K562 (cell line): ENCODE results near the gene MAZ. TPM values are rescaled to one million over a fixed set of nuclear protein-coding genes. Genes with fewer than 3 reads are reported as not detected.

Experiments
- BCLAF1 ChIP-seq, 2 experiments: fragments of 450-650 bp in 1 of 2; IDR thresholded peaks; 2 replicates each; pipeline ENCODE4 v1.6.1; 2011 to 2017; ENCODE audit warnings: low read depth in 2 of 2, antibody characterized with exemption in 1 of 2, borderline replicate concordance in 1 of 2, low read length in 1 of 2, mild to moderate bottlenecking in 1 of 2, mixed read lengths in 1 of 2; ENCODE audit not compliant: control insufficient read depth in 1 of 2
- CBX3 ChIP-seq, 2 experiments: IDR thresholded peaks; 1 replicate in 1 of 2; 2 replicates in 1 of 2; pipeline ENCODE4 v1.6.1; 2012; ENCODE audit warnings: inconsistent platforms in 2 of 2, low read length in 2 of 2, borderline replicate concordance in 1 of 2, control low read depth in 1 of 2
- CCNT2 ChIP-seq: IDR thresholded peaks from 2 replicates; pipeline ENCODE4 v1.6.1; 2011; ENCODE audit warnings: borderline replicate concordance, low read depth, mild to moderate bottlenecking, moderate library complexity, mixed read lengths, low read length; ENCODE audit not compliant: insufficient read length; ENCODE audit errors: extremely low read depth
- DACH1 ChIP-seq: fragments of 450-650 bp; IDR thresholded peaks from 2 replicates; pipeline ENCODE4 v1.6.1; 2018; ENCODE audit not compliant: partially characterized antibody
- ELF1 ChIP-seq: fragments of 200-800 bp; sonication (Bioruptor generic); IDR thresholded peaks from 2 replicates; pipeline ENCODE4 v1.6.1; 2016; ENCODE audit warnings: missing genetic modification characterization, missing compliant biosample characterization
- FOXK1 ChIP-seq: sonication (generic); formaldehyde crosslinking; IDR thresholded peaks from 2 replicates; pipeline ENCODE4 v1.8.0; 2022; ENCODE audit warnings: missing genetic modification reagents, mild to moderate bottlenecking, borderline replicate concordance
- GATAD2B ChIP-seq: fragments of 450-650 bp; IDR thresholded peaks from 2 replicates; pipeline ENCODE4 v1.6.1; 2017; ENCODE audit warnings: mild to moderate bottlenecking, borderline replicate concordance
- HMG20B ChIP-seq: fragments of 250-450 bp; sonication (Bioruptor Pico); IDR thresholded peaks from 2 replicates; pipeline ENCODE4 v1.5.0; 2021; ENCODE audit warnings: mild to moderate bottlenecking
- HMGXB4 ChIP-seq: sonication (generic); formaldehyde crosslinking; IDR thresholded peaks from 2 replicates; pipeline ENCODE4 v1.8.1; 2023; ENCODE audit warnings: mild to moderate bottlenecking, missing genetic modification reagents
- MAX ChIP-seq: sonication (generic); formaldehyde crosslinking; IDR thresholded peaks from 2 replicates; pipeline ENCODE4 v1.9.0; 2022; ENCODE audit warnings: mild to moderate bottlenecking, missing genetic modification reagents
- NR3C1 ChIP-seq: sonication (generic); formaldehyde crosslinking; IDR thresholded peaks from 2 replicates; pipeline ENCODE4 v1.8.1; 2022; ENCODE audit warnings: missing genetic modification reagents
- RBFOX2 ChIP-seq: fragments of 200-400 bp; formaldehyde crosslinking; IDR thresholded peaks from 2 replicates; pipeline ENCODE4 v1.6.1; 2017; ENCODE audit warnings: low read depth, mild to moderate bottlenecking, low read length, moderate library complexity
- SIN3A ChIP-seq, 2 experiments: fragments of 150-350 bp in 1 of 2; IDR thresholded peaks; 2 replicates each; pipeline ENCODE4 v1.6.1; 2011 to 2016; ENCODE audit warnings: borderline replicate concordance in 2 of 2, low read depth in 2 of 2, low read length in 2 of 2, mild to moderate bottlenecking in 2 of 2, moderate library complexity in 2 of 2; ENCODE audit not compliant: control insufficient read depth in 1 of 2
- SMAD3 ChIP-seq: fragments of 450-650 bp; formaldehyde crosslinking; conservative IDR thresholded peaks from 2 replicates; pipeline ENCODE4 v1.4.0; 2020; ENCODE audit warnings: mild to moderate bottlenecking
- THAP7 ChIP-seq: fragments of 250-450 bp; sonication (Bioruptor Pico); IDR thresholded peaks from 2 replicates; pipeline ENCODE4 v1.5.0; 2021
- ZBTB12 ChIP-seq: fragments of 250-450 bp; sonication (Bioruptor Pico); IDR thresholded peaks from 2 replicates; pipeline ENCODE4 v1.4.0; 2020
- ZKSCAN1 ChIP-seq: fragments of 150-350 bp; IDR thresholded peaks from 2 replicates; pipeline ENCODE4 v1.6.1; 2016; ENCODE audit warnings: low read depth, low read length
- ZSCAN29 ChIP-seq: fragments of 450-650 bp; IDR thresholded peaks from 2 replicates; pipeline ENCODE4 v1.6.1; 2017
- ZZZ3 ChIP-seq: fragments of 450-650 bp; IDR thresholded peaks from 2 replicates; pipeline ENCODE4 v1.6.1; 2016; ENCODE audit warnings: antibody characterized with exemption, mild to moderate bottlenecking, moderate library complexity
- polyA plus RNA-seq, 8 experiments: library from polyadenylated mRNA; depleted of rRNA in 4 of 8; stranded (reverse) in 5 of 8; unstranded in 3 of 8; fragments of >200 nt; fragmentation: Nextera tagmentation in 2 of 8; fragmentation: Illumina TruSeq in 1 of 8; extraction: Ambion mirVana in 2 of 8; extraction: Trizol in 1 of 8; gene quantifications; 2 replicates each; pipeline versions ENCODE4 v1.2.1 to v1.2.3, GENCODE V29; 2011 to 2014; ENCODE audit warnings: inconsistent platforms in 1 of 8, missing spikeins in 1 of 8
- total RNA-seq, 7 experiments: library from RNA; depleted of rRNA in 6 of 7; stranded (reverse); fragments of >200 nt in 6 of 7; fragmentation: Illumina TruSeq in 2 of 7; extraction: Trizol in 2 of 7; gene quantifications; 2 replicates each; pipeline versions ENCODE4 v1.2.1 to v1.2.3, GENCODE V29; 2011 to 2021; ENCODE audit warnings: low replicate concordance in 1 of 7

MAZ gene
- total and polyA plus RNA-seq, 9 of the 15 experiments (the other 6 are each of a cell fraction or from before 2014, with no cell fraction given) = 45.4 to 532 (median 250) TPM

GRCh38 chr16:29806641-29807425 lies 504 bp downstream of the MAZ start (continued):
- TF ChIP-seq BCLAF1 (IDR thresholded peaks at IDR 0.05; ENCODE audit: borderline replicate concordance in 1 of 2, control insufficient read depth in 1 of 2, low read depth in 2 of 2, low read length in 1 of 2) (no peak), ZSCAN29 (no peak), ZBTB12 (CRISPR knock-in tag) (no peak), CBX3 (IDR thresholded peaks at IDR 0.05; ENCODE audit: borderline replicate concordance in 1 of 2, low read length in 2 of 2) (no peak), ZZZ3 (no peak), HMG20B (no peak), CCNT2 (peak; percentile 12), SIN3A (IDR thresholded peaks at IDR 0.05; ENCODE audit: borderline replicate concordance in 2 of 2, control insufficient read depth in 1 of 2, low read depth in 2 of 2, low read length in 2 of 2) (no peak; a peak in 2 of 4 replicates), THAP7 (CRISPR knock-in tag) (no peak), DACH1 (no peak), GATAD2B (0 out of 2 replicates have a peak, but pooled peaks have one; percentile 40), FOXK1 (no peak), MAX (CRISPR knock-in tag) (peak; percentile 73), NR3C1 (CRISPR knock-in tag) (no peak), RBFOX2 (peak; percentile 43), HMGXB4 (CRISPR knock-in tag) (no peak), ELF1 (tag) (no peak), SMAD3 (CRISPR knock-in tag) (no peak), ZKSCAN1 (no peak)
